ENCODE results near the gene ASF1B. TPM values are rescaled to one million over a fixed set of nuclear protein-coding genes. Genes with fewer than 3 reads are reported as not detected.

ASF1B gene
- total and polyA plus RNA-seq, 5 donors from 2014 or later: 4.6 to 10.1 (median 8.6) TPM

GRCh38 chr19:14091081-14091812 lies 45.1 kb downstream of the ASF1B start:
- DNase-seq (peak; percentile 66 to 84 (median 78)), ATAC-seq (ENCODE audit: low read depth in 2 of 2) (peak; percentile 53 to 61)
- H3K27me3 Mint-ChIP-seq: peaks cover 15% of the 10 kb centered on the region
- H3K36me3 Mint-ChIP-seq: peaks cover 7% of the 10 kb centered on the region
- H3K27me3 ChIP-seq (ENCODE audit: control insufficient read depth, insufficient read depth, low read length): no peaks in the 10 kb centered on the region
- peak overlapping the region; percentile 94 to 100 (median 100) for H3K4me3 Mint-ChIP-seq
- H3K9me3 ChIP-seq (ENCODE audit: control insufficient read depth in 2 of 2, low read length in 2 of 2): peaks cover 0 to 6% of the 10 kb centered on the region in 2 experiments
- peaks cover 14% of the 10 kb centered on the region for H3K4me1 ChIP-seq (ENCODE audit: control insufficient read depth, insufficient read depth, low read length, poor library complexity, severe bottlenecking)
- peaks cover 0 to 8% (median 2%) of the 10 kb centered on the region in 7 donors for H3K9me3 Mint-ChIP-seq
- H3K27ac Mint-ChIP-seq: peak overlapping the region; percentile 92 to 99 (median 99)
- H3K4me3 ChIP-seq (ENCODE audit: low read depth, low read length): peak overlapping the region; percentile 84
- H3K4me1 Mint-ChIP-seq: peaks cover 5 to 33% (median 17%) of the 10 kb centered on the region in 4 donors
- peak overlapping the region; percentile 67 for H3K27ac ChIP-seq (ENCODE audit: insufficient read depth, low read length, poor library complexity, severe bottlenecking)
- H3K36me3 ChIP-seq (ENCODE audit: control insufficient read depth, insufficient read depth, low read length): no peaks in the 10 kb centered on the region

GRCh38 chr19:14090509-14091080 lies 45.8 kb downstream of the ASF1B start, which contains the start of gene SAMD1:
Gene SAMD1, minus strand, starts transcription at chr19:14090751.
- peak within 1 kb of the TSS; percentile 67 for H3K27ac ChIP-seq (ENCODE audit: insufficient read depth, low read length, poor library complexity, severe bottlenecking)
- H3K27ac Mint-ChIP-seq: peak within 1 kb of the TSS; percentile 92 to 99 (median 99)
- no peaks in the 10 kb centered on the region for H3K36me3 ChIP-seq (ENCODE audit: control insufficient read depth, insufficient read depth, low read length)
- peak within 1 kb of the TSS; percentile 94 to 100 (median 100) for H3K4me3 Mint-ChIP-seq
- H3K4me1 Mint-ChIP-seq: peaks cover 5 to 33% (median 17%) of the 10 kb centered on the region in 4 donors
- H3K4me1 ChIP-seq (ENCODE audit: control insufficient read depth, insufficient read depth, low read length, poor library complexity, severe bottlenecking): peaks cover 14% of the 10 kb centered on the region
- H3K4me3 ChIP-seq (ENCODE audit: low read depth, low read length): peak within 1 kb of the TSS; percentile 84
- H3K9me3 Mint-ChIP-seq: peaks cover 0 to 8% (median 2%) of the 10 kb centered on the region in 7 donors
- peaks cover 0 to 6% of the 10 kb centered on the region in 2 experiments for H3K9me3 ChIP-seq (ENCODE audit: control insufficient read depth in 2 of 2, low read length in 2 of 2)
- DNase-seq: peak; percentile 76 to 90 (median 79)
- H3K27me3 ChIP-seq (ENCODE audit: control insufficient read depth, insufficient read depth, low read length): no peaks in the 10 kb centered on the region
- ATAC-seq (ENCODE audit: low read depth in 2 of 2): peak; percentile 60 to 66
- peaks cover 7% of the 10 kb centered on the region for H3K36me3 Mint-ChIP-seq
- H3K27me3 Mint-ChIP-seq: peaks cover 15% of the 10 kb centered on the region

GRCh38 chr19:14089662-14090508 lies 46.5 kb downstream of the ASF1B start:
- Histone ChIP-seq H3K27ac (ENCODE audit: insufficient read depth, low read length, poor library complexity, severe bottlenecking) (peak overlapping the region; percentile 23), H3K4me3 (ENCODE audit: low read depth, low read length) (no peak overlapping the region), H3K9me3 (ENCODE audit: control insufficient read depth in 2 of 2, low read length in 2 of 2) (peaks cover 0 to 6% of the 10 kb centered on the region in 2 experiments), H3K27me3 (ENCODE audit: control insufficient read depth, insufficient read depth, low read length) (no peaks in the 10 kb centered on the region), H3K4me1 (ENCODE audit: control insufficient read depth, insufficient read depth, low read length, poor library complexity, severe bottlenecking) (peaks cover 14% of the 10 kb centered on the region), H3K36me3 (ENCODE audit: control insufficient read depth, insufficient read depth, low read length) (no peaks in the 10 kb centered on the region)
- DNase-seq (peak; percentile 40 to 64 (median 46)), ATAC-seq (ENCODE audit: low read depth in 2 of 2) (peak in 1 of 2 donors; percentile 4)
- H3K27me3 Mint-ChIP-seq: peaks cover 15% of the 10 kb centered on the region
- peaks cover 4 to 33% (median 17%) of the 10 kb centered on the region in 4 donors for H3K4me1 Mint-ChIP-seq
- peak overlapping the region; percentile 73 to 86 (median 84) for H3K27ac Mint-ChIP-seq
- peaks cover 0 to 8% (median 2%) of the 10 kb centered on the region in 7 donors for H3K9me3 Mint-ChIP-seq
- H3K36me3 Mint-ChIP-seq: peaks cover 7% of the 10 kb centered on the region
- H3K4me3 Mint-ChIP-seq: peak overlapping the region; percentile 89 to 97 (median 91)

- H3K4me1 Mint-ChIP-seq: peaks cover 0 to 29% (median 12%) of the 10 kb centered on the region in 4 donors
- no peaks in the 10 kb centered on the region for H3K36me3 ChIP-seq (ENCODE audit: control insufficient read depth, insufficient read depth, low read length)
- peaks cover 11% of the 10 kb centered on the region for H3K27me3 Mint-ChIP-seq
- no peak overlapping the region for H3K4me3 ChIP-seq (ENCODE audit: low read depth, low read length)
- ATAC-seq (ENCODE audit: low read depth in 2 of 2): no peak
- DNase-seq: peak in 2 of 3 donors; percentile 40 to 60
- H3K36me3 Mint-ChIP-seq: peaks cover 7% of the 10 kb centered on the region
- no peak overlapping the region for H3K27ac ChIP-seq (ENCODE audit: insufficient read depth, low read length, poor library complexity, severe bottlenecking)
- peaks cover 0 to 6% of the 10 kb centered on the region in 2 experiments for H3K9me3 ChIP-seq (ENCODE audit: control insufficient read depth in 2 of 2, low read length in 2 of 2)
- peaks cover 14% of the 10 kb centered on the region for H3K4me1 ChIP-seq (ENCODE audit: control insufficient read depth, insufficient read depth, low read length, poor library complexity, severe bottlenecking)
- peak overlapping the region; percentile 73 to 86 (median 84) for H3K27ac Mint-ChIP-seq
- H3K4me3 Mint-ChIP-seq: peak overlapping the region; percentile 89 to 97 (median 91)
- no peaks in the 10 kb centered on the region for H3K27me3 ChIP-seq (ENCODE audit: control insufficient read depth, insufficient read depth, low read length)
- H3K9me3 Mint-ChIP-seq: peaks cover 0 to 8% (median 2%) of the 10 kb centered on the region in 7 donors
Measured at GRCh38 chr19:14089412-14089661, 47.1 kb downstream of the ASF1B start.

GRCh38 chr19:14088634-14089411 lies 47.6 kb downstream of the ASF1B start:
- H3K4me1 ChIP-seq (ENCODE audit: control insufficient read depth, insufficient read depth, low read length, poor library complexity, severe bottlenecking): peaks cover 14% of the 10 kb centered on the region
- H3K27ac ChIP-seq (ENCODE audit: insufficient read depth, low read length, poor library complexity, severe bottlenecking): no peak overlapping the region
- Mint-ChIP-seq H3K4me1 (peaks cover 0 to 29% (median 12%) of the 10 kb centered on the region in 4 donors), H3K4me3 (peak overlapping the region; percentile 89 to 97 (median 91)), H3K27me3 (peaks cover 11% of the 10 kb centered on the region), H3K27ac (peak overlapping the region; percentile 73 to 86 (median 84)), H3K36me3 (peaks cover 7% of the 10 kb centered on the region), H3K9me3 (peaks cover 0 to 8% (median 2%) of the 10 kb centered on the region in 7 donors)
- DNase-seq: no peak
- H3K27me3 ChIP-seq (ENCODE audit: control insufficient read depth, insufficient read depth, low read length): no peaks in the 10 kb centered on the region
- H3K4me3 ChIP-seq (ENCODE audit: low read depth, low read length): no peak overlapping the region
- H3K36me3 ChIP-seq (ENCODE audit: control insufficient read depth, insufficient read depth, low read length): no peaks in the 10 kb centered on the region
- no peak for ATAC-seq (ENCODE audit: low read depth in 2 of 2)
- peaks cover 0 to 6% of the 10 kb centered on the region in 2 experiments for H3K9me3 ChIP-seq (ENCODE audit: control insufficient read depth in 2 of 2, low read length in 2 of 2)

- Mint-ChIP-seq H3K27me3 (no peaks in the 10 kb centered on the region), H3K27ac (no peak overlapping the region), H3K36me3 (peaks cover 4% of the 10 kb centered on the region), H3K9me3 (no peaks in the 10 kb centered on the region), H3K4me1 (peaks cover 2 to 29% (median 8%) of the 10 kb centered on the region in 4 donors), H3K4me3 (peak overlapping the region in 2 of 4 donors; percentile 76 to 88)
- Histone ChIP-seq H3K4me3 (ENCODE audit: low read depth, low read length) (no peak overlapping the region), H3K27me3 (ENCODE audit: control insufficient read depth, insufficient read depth, low read length) (no peaks in the 10 kb centered on the region), H3K27ac (ENCODE audit: insufficient read depth, low read length, poor library complexity, severe bottlenecking) (no peak overlapping the region), H3K36me3 (ENCODE audit: control insufficient read depth, insufficient read depth, low read length) (no peaks in the 10 kb centered on the region), H3K4me1 (ENCODE audit: control insufficient read depth, insufficient read depth, low read length, poor library complexity, severe bottlenecking) (peaks cover 17% of the 10 kb centered on the region), H3K9me3 (ENCODE audit: control insufficient read depth in 2 of 2, low read length in 2 of 2) (no peaks in the 10 kb centered on the region)
- no peak for ATAC-seq (ENCODE audit: low read depth in 2 of 2)
- DNase-seq: no peak
Measured at GRCh38 chr19:14086098-14086497, 50.3 kb downstream of the ASF1B start.
